ENCODE data around the gene PLXNC1.

The PLXNC1 gene

DNA sequence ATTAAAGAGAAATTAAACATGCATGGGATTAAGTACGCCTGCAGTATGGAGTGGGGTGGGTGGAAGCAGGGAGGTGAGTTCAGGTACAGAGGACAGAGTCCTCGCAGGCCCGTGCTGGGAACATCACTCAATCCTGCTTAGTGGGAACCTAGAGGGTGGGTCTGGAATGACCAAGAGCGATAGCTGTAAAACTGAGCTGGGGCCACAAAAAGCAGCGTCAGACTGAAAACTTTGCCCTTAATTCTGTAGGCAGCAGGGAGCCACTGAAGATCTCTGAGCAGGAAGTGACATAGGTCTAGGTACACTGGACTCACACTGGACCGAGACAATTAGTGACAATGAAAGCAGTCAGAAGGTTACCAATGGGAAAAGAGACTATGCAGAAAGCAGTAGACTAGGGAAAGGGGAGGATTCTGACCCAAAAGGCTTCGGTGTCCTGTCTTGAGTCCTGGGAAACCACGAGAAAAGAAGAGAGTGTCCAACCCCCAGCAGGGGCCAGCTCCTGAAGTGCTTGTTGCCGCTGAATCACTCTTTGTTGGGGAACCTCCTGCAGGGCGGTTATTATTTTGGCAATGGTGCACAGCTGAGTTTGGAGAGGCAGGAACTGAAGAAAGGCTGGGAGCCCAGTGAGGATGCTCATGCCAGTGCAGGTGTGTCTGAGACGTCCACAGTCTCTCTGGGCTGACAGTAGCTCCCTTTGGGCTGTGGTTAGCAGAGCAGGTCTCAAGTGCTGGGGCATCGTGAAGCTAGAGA lies 97.4 kb downstream of the PLXNC1 start:
- DNase-seq: no peak

DNA sequence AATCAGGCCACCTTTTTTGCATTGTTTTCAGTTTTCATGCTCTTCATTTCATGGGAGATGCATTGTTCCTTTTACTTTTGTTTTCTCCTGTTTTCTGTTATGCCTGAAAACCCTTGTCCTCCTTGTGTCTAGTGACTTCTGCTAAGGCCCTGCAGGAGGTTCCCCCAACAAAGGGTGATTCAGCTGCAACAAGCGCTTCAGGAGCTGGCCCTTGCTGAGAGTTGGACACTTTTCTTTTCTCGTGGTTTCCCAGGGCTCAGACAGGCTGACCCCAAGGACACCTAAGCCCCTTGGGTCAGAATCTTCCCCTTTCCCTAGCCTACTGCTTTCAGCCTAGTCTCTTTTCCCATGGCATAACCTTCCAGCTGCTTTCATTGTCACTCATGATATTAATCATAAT lies 98.9 kb downstream of the PLXNC1 start:
- no peak for DNase-seq

DNA sequence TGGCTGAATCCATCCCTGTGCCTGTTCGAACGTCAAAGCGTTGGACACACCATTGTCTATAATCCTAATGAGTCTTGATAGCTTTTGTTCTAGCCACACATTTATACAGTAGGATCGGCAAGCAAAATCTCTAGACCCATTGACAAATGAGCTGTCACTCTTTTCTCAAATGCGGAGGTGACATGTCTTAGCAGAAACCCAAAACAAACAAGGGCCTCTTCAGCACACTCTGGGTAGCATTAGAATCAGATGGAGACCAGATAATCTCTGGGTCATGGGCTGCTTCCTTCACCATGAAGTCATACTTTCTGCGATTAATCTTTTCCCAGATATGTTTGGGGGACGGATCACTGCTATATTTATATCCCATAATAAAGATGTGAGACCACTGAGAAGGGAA lies 100.2 kb downstream of the PLXNC1 start:
- no peak for DNase-seq

DNA sequence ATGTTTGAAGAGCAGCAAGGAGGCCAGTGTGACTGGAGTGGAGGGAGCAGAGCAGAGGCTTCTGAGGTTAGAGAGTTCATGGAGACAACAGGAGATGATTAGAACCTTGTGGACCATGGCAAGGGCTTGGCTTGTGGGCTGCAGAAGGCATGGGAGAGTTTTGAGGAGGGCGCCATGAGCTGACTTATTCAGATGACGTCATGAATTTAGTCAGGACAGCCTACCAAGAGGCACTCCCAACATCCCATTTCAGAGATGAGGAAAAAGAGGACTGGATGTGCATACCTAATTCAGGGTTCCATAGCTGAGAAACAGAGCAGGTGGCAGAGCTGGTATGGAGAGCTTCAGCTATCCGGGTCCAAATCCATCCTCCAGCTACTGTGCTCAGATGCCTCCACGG lies 101.8 kb downstream of the PLXNC1 start:
- no peak for DNase-seq

DNA sequence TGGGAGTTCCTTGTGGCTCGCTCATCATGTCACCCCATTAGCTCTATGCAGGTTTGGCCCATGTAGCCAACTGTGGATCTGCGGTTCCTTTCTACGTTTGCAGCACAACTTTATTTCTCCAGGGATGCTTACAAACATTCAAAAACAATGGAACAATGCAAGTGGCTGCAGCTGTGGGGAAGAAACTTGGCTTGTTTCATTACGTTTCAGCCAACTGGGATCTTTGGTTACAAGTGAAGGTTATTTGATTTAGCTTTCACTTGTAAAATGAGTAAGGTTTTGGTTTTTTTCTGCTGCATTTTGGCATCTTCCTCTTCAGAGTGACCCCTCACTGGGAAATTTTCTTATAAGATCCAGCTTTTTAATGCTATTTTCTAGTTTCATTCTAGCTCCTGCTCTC lies 105.9 kb downstream of the PLXNC1 start:
- DNase-seq: no peak

DNA sequence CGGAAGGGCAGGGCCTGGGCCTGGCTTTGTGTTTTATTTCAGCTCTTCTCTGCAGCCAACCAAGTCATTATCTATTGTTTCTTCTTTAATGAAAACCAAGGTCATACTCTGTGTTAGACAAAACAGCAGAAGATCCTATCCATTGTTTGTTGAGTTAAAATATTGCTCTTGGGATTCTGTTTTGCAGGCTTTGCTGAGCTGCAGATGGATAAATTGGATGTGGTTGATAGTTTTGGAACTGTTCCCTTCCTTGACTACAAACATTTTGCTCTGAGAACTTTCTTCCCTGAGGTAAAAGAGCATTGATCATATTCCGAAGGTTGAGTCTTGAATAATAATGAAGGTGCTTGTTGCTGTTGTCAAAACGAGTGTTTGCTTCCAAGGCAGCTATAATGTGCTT lies 106.6 kb downstream of the PLXNC1 start:
- no peak for DNase-seq

DNA sequence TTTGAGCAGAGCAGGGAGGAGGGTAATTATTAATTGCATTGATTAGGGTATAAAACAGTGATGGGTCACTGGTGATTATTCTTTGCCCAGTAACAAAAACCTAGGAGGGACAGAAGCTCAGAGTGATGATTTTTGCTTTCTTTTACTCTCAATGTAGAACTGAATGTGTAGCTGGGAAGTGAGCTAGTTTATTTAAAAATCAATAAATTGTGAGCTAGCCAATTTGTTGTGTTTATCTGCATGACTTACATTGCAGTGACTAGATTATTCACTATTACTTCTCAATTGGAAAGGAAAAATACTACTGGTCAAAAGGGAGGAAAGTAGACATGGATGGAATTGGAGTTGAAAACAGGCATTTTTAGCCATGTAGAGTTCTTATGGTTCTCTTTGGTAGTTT lies 107.1 kb downstream of the PLXNC1 start:
- no peak for DNase-seq

DNA sequence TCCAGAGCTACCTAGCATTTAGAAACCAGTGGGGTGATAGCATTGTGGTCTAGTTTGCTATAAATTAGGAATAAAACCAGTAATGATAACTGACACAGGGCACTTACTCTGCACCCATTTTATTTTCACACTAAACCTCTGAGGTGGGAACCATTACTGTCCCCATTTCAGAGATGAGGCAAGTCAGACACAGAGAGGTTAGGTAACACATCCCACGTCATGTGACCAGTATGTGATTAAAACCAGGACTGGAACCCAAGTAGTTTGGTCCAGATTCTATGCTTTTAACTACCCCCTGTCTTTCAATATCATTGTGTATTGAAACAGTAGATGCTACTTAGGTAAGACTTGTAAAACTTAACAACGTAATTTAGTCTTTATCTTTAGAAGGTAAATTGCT lies 110.2 kb downstream of the PLXNC1 start:
- DNase-seq: no peak

DNA sequence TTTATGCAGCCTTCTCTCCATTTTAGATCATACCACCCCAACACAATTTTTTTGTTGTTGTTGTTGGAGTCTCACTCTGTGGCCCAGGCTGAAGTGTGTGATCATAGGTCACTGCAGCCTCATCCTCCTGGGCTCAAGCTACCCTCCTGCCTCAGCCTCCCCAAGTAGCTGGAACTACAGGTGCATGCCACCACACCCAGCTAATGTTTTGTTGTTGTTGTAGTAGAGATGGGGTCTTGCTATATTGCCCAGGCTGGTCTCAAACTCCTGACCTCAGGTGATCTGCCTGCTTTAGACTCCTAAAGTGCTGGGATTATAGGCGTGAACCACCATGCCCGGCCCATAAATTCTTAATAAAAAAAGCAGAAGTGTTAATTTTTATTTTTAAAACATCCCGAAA lies 111.6 kb downstream of the PLXNC1 start:
- DNase-seq: no peak

DNA sequence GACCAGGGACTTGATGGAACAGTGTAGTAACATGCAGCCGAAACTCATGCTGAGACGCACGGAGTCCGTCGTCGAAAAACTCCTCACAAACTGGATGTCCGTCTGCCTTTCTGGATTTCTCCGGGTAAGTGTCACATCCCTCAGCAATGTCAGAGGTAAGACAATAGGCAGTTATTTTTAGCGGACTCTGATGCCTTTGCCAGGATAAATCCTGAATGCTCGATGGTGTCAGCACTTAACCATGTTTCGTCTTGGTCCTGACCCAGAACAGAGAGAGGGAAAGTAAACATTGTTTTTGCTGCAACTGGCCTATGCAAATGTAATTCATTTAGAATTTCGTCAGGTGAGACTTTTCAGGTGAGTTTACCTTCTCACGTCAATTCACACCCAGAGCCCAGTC lies 112.3 kb downstream of the PLXNC1 start:
- no peak for DNase-seq

DNA sequence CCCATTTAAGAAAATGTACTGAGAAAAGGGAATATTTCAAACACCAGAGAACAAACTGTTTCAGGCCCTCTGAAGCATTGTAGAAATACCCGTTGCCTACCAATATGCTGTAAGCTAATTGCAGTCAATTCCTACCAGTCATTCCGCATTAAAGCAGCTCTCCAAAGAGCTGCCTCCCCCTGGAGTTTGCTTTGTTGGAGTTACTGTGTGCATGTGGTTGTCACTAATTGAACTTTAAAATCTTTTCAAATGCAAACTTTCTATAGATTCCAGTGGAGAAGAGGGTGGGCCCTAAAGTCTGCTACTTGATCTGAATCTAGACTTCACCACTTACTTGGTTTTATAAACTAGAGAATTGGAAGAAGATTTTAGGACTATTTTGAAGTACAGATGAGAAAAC lies 112.7 kb downstream of the PLXNC1 start:
- no peak for DNase-seq

DNA sequence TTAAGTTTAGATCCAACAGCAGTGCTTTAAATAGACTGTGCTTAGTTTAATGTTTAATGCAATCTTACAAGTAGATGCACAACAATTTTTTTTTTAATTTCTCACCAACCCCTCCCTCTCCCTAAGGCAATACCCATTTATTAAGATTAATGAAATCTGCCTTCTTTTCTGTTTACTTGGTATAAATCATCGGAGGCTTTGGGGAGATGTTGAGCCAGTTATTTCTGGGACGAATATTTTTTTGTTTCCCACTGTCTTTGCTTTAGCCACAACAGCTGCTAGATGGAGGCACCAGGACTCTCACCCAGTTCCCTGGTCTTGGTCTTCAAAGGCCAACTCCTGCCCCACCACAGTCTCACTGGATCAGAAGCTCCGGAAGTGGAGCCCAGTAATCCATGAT lies 113.4 kb downstream of the PLXNC1 start:
- no peak for DNase-seq

DNA sequence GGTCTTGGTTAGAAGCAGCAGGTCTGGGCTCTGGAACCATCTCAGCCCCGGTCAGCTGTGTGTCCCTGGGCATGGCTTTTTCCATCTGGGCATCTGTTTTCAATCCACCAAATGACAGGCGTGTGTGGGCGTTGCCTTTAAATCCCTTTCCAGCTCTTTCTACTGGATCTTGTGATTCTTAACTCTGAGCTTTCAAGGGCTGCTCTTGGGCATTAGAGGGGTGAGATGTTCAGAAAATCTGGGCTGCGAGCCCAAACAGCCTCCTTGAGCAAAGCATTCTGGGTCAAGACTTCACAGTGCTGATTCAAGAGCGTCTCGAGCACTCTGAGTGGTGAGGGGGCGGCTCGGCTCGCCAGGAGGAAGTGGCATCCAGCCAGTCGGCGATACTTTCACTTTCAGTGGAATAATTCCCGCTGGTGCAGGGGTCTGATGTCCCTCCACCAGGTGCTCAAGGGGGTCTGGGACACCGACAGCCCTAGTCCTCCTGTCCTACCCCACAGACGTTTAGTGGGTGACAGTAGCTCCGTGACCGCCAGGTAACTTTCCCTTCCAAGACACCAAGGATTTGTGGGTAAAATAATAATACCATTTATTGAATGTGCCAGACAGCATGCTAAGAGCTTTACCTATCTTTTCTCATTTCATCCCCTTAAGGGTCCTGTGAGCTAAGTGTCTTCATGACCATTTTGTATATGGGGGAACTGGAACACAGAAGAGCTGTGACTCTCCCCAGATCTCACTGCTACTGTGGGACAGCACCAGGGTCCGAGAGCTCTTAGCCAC lies 114.0 kb downstream of the PLXNC1 start:
- no peak for DNase-seq

DNA sequence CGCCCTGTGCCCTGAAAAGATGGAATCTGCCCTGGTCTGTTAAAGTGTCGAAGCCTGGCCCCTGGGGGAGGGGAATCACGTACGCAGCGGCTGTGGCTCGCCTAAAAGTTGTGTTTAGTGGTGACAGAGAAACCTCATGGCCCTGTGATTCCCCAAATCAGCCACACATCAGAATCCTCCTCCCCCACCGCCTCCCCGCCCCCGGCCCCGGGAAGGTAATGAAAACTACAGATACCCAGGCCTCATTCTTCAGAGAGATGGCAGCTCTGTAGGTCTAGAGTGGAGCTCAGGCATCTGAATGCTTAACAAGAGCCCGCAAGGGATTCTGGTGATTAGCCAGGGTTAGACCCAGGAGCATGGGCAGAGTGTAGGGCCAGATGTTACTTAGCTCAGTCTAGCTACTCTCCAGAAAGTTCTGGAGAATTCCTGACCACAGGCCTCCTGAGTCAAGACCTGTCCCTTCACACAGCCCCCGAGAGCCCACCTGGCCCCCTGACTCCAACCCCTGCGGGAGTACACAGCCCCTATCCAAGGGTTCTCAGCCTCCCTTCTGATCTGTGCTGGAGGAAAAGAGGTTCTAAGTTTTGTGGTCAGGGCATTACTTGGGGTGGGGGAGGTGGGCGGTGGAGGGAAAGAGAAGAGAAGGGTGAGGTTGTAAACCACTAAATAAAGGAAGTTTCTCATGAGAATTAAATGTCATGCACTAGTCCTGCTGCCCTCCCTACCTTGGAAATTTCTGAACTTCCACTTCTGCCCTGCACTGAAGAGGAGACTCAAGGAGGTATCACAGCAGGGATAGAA lies 114.8 kb downstream of the PLXNC1 start:
- DNase-seq: no peak

DNA sequence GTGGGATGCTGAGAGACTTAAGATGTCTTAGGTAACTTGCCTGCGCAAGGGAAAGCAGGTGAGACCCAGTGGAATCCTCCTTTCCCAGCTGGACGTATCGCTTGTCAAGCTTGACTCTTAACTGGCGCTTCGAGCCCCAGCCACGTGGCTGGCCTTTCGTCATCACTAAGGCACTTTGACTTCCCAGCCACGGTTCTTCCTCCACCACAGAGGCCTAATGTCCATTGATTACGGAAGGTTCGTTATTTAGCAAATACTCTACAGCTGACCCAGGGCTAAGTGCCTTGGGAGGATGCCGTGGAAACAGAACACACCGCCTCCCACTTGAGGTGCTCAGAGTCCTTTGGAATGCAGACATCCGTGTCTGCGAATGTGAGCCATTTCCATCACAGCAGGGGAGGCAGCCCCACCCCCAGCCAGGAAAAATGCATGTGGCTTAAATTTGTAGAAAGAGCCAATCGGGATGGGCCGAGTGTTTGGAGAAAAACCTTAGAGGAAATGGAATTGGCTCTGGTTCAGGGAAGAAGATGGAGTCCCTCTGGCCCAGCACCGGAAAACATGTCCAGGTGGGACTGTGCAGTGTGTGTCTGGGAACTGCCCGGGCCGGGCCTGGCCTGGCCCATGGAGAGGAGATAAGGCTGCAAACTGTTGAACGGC lies 115.7 kb downstream of the PLXNC1 start:
- no peak for DNase-seq

DNA sequence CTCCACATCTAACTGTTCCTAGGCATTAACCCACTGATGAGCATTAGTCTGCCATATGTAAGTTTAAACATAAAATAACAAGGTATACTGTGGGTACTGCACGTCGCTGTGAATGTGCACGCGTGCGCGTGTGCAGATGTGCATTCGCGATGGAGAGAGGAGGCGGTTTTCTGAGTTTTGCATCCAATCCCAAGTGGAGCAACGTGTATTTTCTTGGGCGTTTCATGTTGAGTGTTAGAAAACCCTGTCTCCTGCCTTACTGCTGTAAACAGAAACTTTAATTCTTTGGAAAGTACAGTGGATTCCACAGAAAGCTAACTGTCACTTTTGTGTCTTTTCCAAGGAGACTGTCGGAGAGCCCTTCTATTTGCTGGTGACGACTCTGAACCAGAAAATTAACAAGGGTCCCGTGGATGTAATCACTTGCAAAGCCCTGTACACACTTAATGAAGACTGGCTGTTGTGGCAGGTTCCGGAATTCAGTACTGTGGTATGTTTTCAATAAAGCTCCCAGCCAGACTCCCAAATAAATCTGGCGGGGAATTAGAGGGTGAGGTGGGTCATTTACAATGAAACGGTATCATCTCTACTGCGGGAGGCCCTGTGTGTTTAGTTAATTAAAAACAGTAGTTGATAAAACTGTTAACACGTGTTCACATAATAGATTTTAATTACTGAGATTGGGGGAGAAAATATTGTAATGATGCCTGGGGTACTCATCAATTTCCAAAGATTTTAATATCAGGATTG lies 116.5 kb downstream of the PLXNC1 start:
- no peak for DNase-seq

DNA sequence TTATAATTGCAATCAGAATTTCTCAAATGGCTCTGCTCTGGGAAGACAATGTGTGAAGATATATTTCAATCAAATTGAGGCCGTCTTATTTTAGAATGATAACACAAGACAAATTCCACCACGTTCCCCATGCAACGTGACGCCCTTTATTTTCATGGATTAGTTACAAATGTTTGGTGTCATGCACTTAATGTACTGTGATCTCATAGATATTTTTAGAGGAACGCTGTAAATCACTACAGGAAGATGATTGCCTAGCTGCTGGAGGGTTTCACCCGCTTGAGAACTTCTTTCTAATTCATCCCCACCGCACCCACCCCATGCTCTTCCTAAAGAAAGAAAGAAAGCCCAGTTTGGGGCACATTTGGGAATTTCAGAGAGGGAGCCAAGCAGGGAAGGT lies 117.2 kb downstream of the PLXNC1 start:
- no peak for DNase-seq

DNA sequence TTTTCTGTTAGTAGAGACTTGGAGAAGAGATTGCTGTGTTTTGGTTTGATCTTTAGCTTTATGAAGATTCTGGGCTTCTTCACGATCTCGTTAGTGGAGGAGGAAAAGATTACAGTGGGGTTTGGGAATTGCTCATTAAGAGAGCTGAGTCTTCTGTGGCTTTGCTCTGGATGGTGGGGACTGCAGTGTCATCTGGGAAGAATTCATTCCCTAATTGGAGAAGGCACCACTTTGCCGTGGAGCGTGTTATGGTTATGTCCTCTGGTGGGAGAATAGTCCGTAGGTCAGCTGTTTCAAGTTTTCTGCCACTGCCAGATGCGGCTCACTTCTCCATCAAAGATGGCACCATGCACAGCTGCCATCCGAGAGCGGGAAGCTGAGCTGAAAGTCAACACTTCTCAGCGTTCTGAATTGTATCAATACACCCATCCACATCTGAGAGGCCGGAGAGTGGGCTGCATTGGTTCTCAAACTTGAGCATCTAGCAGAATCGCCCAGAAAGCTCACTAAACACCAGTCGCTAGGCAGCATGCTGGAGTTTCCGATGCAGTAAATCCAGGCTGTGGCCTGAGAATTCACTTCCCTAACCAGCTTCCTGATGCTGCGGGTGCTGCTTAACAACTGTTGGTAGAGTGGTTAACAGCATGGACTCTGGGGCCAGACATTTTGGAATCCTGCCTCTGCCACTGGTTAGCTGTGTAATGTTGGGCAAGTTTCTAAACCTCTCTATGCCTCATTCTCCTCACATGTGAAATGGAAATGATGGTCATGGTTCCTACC lies 117.8 kb downstream of the PLXNC1 start:
- no peak for DNase-seq

DNA sequence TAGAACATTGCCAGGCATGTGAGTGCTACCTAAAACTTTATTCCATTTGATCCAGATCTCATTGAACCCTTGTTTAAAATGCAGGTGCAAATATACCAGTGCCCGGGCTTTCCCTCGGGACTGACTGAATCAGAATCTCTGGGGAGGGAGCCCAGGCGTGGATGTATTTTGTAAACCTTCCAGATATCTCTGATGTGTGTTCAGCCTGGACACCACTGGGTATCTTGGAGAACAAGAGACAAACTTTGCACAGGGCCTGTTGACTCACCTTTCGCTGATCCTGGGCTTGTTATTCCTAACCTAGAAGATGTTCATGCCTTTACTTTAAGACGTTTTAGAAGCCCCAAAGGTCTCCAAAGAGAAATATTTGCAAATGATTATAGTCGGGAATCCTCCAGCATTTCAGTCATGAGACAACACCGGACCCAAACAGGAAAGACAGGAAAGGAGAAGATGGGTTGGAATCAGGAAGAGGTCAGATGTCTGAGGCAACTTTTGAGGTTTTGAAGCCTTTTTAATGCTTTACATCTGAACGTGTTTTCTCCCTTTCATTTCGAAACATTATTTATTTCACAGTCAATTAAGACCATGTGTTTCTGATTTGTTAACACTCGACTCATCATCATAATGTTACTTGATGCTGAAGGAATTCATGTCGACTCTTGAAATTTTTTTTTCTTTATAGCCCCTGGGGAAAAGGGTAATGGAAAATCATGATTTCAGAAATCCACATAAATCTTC lies 118.6 kb downstream of the PLXNC1 start:
- DNase-seq: no peak

DNA sequence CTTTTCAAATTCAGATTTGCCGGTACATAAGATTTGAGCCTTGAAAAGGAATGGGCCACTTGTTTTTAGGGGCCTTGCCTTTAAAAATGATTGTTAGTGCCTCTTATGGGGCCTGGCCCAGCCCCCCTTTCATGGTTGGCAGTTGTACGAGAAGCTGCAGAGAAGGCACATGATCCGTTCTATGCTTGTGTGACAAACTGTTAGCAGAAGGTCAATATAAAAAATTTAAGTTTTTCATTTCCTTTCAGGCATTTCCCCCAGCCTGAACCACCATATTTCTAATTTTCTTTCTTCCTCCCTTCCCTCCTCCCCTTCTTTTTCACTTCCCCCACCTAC lies 119.1 kb downstream of the PLXNC1 start:
- DNase-seq: no peak

DNA sequence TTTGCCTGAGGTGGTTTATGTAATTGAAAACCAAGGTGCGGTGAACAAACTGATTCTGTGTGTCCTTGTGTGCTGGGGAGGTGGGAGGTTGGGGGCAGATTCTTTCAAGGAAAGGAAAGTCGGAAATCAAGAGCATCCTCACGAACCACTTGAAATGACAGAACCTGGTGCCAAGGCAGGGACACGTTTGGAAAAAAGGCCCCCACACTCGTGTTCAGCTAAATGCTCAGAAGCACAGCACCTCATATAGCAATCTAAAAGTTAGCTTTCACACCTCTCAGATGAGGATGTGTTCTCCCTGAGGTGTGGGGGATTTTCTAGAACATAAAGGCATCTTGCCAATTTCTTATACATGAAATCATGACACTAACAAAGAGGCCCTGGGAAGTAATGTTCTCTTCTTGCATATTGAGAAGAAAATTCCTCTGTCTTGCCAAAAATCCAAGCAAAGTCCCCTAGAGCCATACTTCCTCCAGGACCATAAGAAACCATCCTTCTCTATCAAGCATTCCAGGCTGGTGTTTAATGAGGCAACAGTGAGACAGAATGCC lies 119.6 kb downstream of the PLXNC1 start:
- no peak for DNase-seq

Measured in NCI-H82 (cell line).